K562 (cell line): ENCODE results near the gene MAMDC4. TPM values are rescaled to one million over a fixed set of nuclear protein-coding genes. Genes with fewer than 3 reads are reported as not detected.

Source experiments
- DEAF1 ChIP-seq: fragments of 450-650 bp; formaldehyde crosslinking; IDR thresholded peaks from 2 replicates; pipeline ENCODE4 v1.4.0; 2020; ENCODE audit warnings: mild to moderate bottlenecking, moderate library complexity
- ZNF184 ChIP-seq: sonication (generic); formaldehyde crosslinking; IDR thresholded peaks from 2 replicates; pipeline ENCODE4 v1.5.0; 2020; ENCODE audit warnings: missing genetic modification reagents
- ZNF239 ChIP-seq: fragments of 250-450 bp; sonication (Bioruptor Pico); IDR thresholded peaks from 2 replicates; pipeline ENCODE4 v1.4.0; 2020; ENCODE audit warnings: mild to moderate bottlenecking
- polyA plus RNA-seq, 8 experiments: library from polyadenylated mRNA; depleted of rRNA in 4 of 8; stranded (reverse) in 5 of 8; unstranded in 3 of 8; fragments of >200 nt; fragmentation: Nextera tagmentation in 2 of 8; fragmentation: Illumina TruSeq in 1 of 8; extraction: Ambion mirVana in 2 of 8; extraction: Trizol in 1 of 8; gene quantifications; 2 replicates each; pipeline versions ENCODE4 v1.2.1 to v1.2.3, GENCODE V29; 2011 to 2014; ENCODE audit warnings: inconsistent platforms in 1 of 8, missing spikeins in 1 of 8
- total RNA-seq, 7 experiments: library from RNA; depleted of rRNA in 6 of 7; stranded (reverse); fragments of >200 nt in 6 of 7; fragmentation: Illumina TruSeq in 2 of 7; extraction: Trizol in 2 of 7; gene quantifications; 2 replicates each; pipeline versions ENCODE4 v1.2.1 to v1.2.3, GENCODE V29; 2011 to 2021; ENCODE audit warnings: low replicate concordance in 1 of 7
- TF ChIP-seq, protein P1 (sequence below): IDR thresholded peaks from 2 replicates; pipeline ENCODE4 v1.6.1; 2011; ENCODE audit warnings: borderline replicate concordance, low read depth, mild to moderate bottlenecking, moderate library complexity, low read length; ENCODE audit not compliant: insufficient read depth, poor library complexity, severe bottlenecking

The MAMDC4 gene
- total and polyA plus RNA-seq, 9 of the 15 experiments (the other 6 are each of a cell fraction or from before 2014, with no cell fraction given) = 0.03 to 10.8 (median 1.5) TPM

DNA sequence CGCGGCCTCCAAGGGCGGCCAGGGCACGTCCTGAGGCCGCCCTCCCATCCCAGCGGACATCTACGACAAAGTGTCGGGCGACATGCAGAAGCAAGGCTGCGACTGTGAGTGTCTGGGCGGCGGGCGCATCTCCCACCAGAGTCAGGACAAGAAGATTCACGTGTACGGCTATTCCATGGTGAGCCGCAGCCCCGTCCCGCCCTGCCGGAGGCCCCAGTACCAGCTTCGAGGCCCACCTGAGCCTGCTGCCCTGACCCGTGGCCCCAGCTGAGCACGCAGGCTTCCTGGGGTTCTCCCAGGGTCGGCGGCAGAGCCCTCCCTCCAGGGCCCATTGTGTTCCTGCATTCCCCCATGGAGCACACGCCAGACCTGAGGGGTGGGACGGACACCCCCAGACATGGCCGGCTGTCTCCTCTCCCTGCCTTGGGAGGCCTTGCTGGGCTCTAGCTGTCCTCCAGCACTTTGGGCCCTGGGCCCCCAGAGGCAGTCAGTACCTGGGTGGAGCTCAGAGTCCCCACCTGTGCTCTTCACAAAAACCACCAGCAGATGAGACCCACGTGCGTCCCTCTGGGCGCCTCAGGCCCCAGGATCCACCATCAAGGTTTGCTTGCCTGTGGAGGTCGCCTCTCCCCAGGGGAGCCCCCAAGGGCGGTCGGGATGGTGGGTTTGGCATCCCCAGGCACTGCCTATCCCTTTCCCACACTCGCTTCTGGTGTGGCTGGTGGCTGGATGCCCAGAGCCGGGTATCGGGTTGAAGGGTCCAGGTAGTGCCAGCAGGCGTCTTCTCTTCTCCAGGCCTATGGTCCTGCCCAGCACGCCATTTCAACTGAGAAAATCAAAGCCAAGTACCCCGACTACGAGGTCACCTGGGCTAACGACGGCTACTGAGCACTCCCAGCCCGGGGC lies 1.9 kb upstream of the MAMDC4 start (continued):
- TF ChIP-seq DEAF1 (CRISPR knock-in tag) (no peak), ZNF184 (CRISPR knock-in tag) (no peak), ZNF239 (CRISPR knock-in tag) (no peak)
- TF ChIP-seq, protein P1, sequence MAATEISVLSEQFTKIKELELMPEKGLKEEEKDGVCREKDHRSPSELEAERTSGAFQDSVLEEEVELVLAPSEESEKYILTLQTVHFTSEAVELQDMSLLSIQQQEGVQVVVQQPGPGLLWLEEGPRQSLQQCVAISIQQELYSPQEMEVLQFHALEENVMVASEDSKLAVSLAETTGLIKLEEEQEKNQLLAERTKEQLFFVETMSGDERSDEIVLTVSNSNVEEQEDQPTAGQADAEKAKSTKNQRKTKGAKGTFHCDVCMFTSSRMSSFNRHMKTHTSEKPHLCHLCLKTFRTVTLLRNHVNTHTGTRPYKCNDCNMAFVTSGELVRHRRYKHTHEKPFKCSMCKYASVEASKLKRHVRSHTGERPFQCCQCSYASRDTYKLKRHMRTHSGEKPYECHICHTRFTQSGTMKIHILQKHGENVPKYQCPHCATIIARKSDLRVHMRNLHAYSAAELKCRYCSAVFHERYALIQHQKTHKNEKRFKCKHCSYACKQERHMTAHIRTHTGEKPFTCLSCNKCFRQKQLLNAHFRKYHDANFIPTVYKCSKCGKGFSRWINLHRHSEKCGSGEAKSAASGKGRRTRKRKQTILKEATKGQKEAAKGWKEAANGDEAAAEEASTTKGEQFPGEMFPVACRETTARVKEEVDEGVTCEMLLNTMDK = no peak
